GM19238 (cell line): ENCODE measurements around the gene DAPK3.
"Not testable (repeated sequence)": the region's sequence is repeated elsewhere in the genome, so short reads cannot be mapped to it uniquely, and the experiment has no call there.

ENCODE experiments used
- DNase-seq: peaks from one replicate; pipeline ENCODE4 v3.0.0; 2011; ENCODE audit warnings: low spot score; ENCODE audit not compliant: insufficient read length

Gene DAPK3

GRCh38 chr19:3979289-3979673, 8.4 kb upstream of the DAPK3 start:
- no peak for DNase-seq

- DNase-seq, result no peak
These were observed 7.2 kb upstream of the DAPK3 start for GRCh38 chr19:3978145-3978544.

- DNase-seq, result no peak
These were observed 6.6 kb upstream of the DAPK3 start for GRCh38 chr19:3977242-3978143.

GRCh38 chr19:3976495-3977241, 5.8 kb upstream of the DAPK3 start:
- no peak for DNase-seq

- no peak for DNase-seq
These were observed 4.8 kb upstream of the DAPK3 start for GRCh38 chr19:3975637-3976087.

- DNase-seq, result no peak
These were observed 4.2 kb upstream of the DAPK3 start for GRCh38 chr19:3975144-3975543.

- no peak for DNase-seq
These were observed 539 bp downstream of the DAPK3 start for GRCh38 chr19:3970313-3970807.

- DNase-seq, result no peak
These were observed 1.2 kb downstream of the DAPK3 start for GRCh38 chr19:3969435-3970312.

- no peak for DNase-seq
These were observed 2.1 kb downstream of the DAPK3 start for GRCh38 chr19:3968556-3969434.

- not testable (repeated sequence) for DNase-seq
These were observed 2.9 kb downstream of the DAPK3 start for GRCh38 chr19:3967983-3968382.

- no peak for DNase-seq
These were observed 4.6 kb downstream of the DAPK3 start for GRCh38 chr19:3966051-3967017.

GRCh38 chr19:3964256-3965194, 6.4 kb downstream of the DAPK3 start:
- DNase-seq, result no peak

- no peak for DNase-seq
These were observed 7.2 kb downstream of the DAPK3 start for GRCh38 chr19:3963458-3964255.

GRCh38 chr19:3961007-3961406, 9.9 kb downstream of the DAPK3 start:
- no peak for DNase-seq

GRCh38 chr19:3959766-3960131, 11.2 kb downstream of the DAPK3 start:
- no peak for DNase-seq

GRCh38 chr19:3958836-3959765, 11.8 kb downstream of the DAPK3 start:
- DNase-seq, result no peak
